Measurements from ENCODE around the gene PHF1.
"Not testable (repeated sequence)": the region's sequence is repeated elsewhere in the genome, so short reads cannot be mapped to it uniquely, and the experiment has no call there.

Gene PHF1

GRCh38 chr6:33392979-33393378 is 17.8 kb upstream of the PHF1 start:
- no peak for TF ChIP-seq CTCF (IDR thresholded peaks at IDR 0.05; ENCODE audit: low read length, missing control alignments)
- peak overlapping the region; percentile 90 for H3K4me3 ChIP-seq (replicated peaks; ENCODE audit: low read depth, low read length)
- no peak for DNase-seq (ENCODE audit: low read depth)

GRCh38 chr6:33397541-33397940 is 13.3 kb upstream of the PHF1 start:
- no peak for TF ChIP-seq CTCF (IDR thresholded peaks at IDR 0.05; ENCODE audit: low read length, missing control alignments)
- DNase-seq (ENCODE audit: low read depth) = no peak
- no peak overlapping the region for H3K4me3 ChIP-seq (replicated peaks; ENCODE audit: low read depth, low read length)

GRCh38 chr6:33398601-33399000 is 12.2 kb upstream of the PHF1 start:
- H3K4me3 ChIP-seq (replicated peaks; ENCODE audit: low read depth, low read length); DNase-seq (ENCODE audit: low read depth): not testable (repeated sequence)

GRCh38 chr6:33399881-33400280 is 10.9 kb upstream of the PHF1 start:
- DNase-seq (ENCODE audit: low read depth); H3K4me3 ChIP-seq (replicated peaks; ENCODE audit: low read depth, low read length): not testable (repeated sequence)

- DNase-seq (ENCODE audit: low read depth) = no peak
- no peak for TF ChIP-seq CTCF (IDR thresholded peaks at IDR 0.05; ENCODE audit: low read length, missing control alignments)
Observed at GRCh38 chr6:33404884-33405283, 5.9 kb upstream of the PHF1 start.

GRCh38 chr6:33405386-33405940 is 5.4 kb upstream of the PHF1 start:
- no peak overlapping the region for H3K4me3 ChIP-seq (replicated peaks; ENCODE audit: low read depth, low read length)
- TF ChIP-seq CTCF (IDR thresholded peaks at IDR 0.05; ENCODE audit: low read length, missing control alignments) = no peak
- no peak for DNase-seq (ENCODE audit: low read depth)

More at GRCh38 chr6:33404884-33405283, 5.9 kb upstream of the PHF1 start:
- H3K4me3 ChIP-seq (replicated peaks; ENCODE audit: low read depth, low read length) = no peak overlapping the region

- TF ChIP-seq CTCF (IDR thresholded peaks at IDR 0.05; ENCODE audit: low read length, missing control alignments) = no peak
- DNase-seq (ENCODE audit: low read depth) = no peak
- H3K4me3 ChIP-seq (replicated peaks; ENCODE audit: low read depth, low read length) = no peak overlapping the region
Observed at GRCh38 chr6:33406126-33406525, 4.7 kb upstream of the PHF1 start.

- peak; percentile 45 for TF ChIP-seq CTCF (IDR thresholded peaks at IDR 0.05; ENCODE audit: low read length, missing control alignments)
Observed at GRCh38 chr6:33407132-33407718, 3.6 kb upstream of the PHF1 start.

More at GRCh38 chr6:33407132-33407718, 3.6 kb upstream of the PHF1 start:
- peak; percentile 80 for DNase-seq (ENCODE audit: low read depth)
- no peak overlapping the region for H3K4me3 ChIP-seq (replicated peaks; ENCODE audit: low read depth, low read length)

Data from fibroblast of pulmonary artery (primary cell).